GM13976 (cell line): ENCODE measurements around the gene TST.

ENCODE experiments used
- DNase-seq: peaks from one replicate; pipeline ENCODE4 v3.0.0; 2012; ENCODE audit warnings: low spot score
- in situ Hi-C: fragments of 300-500 bp; cut with MboI; formaldehyde crosslinking; loops from one replicate; pipeline ENCODE4 v1.12.0; 2022; ENCODE audit warnings: low sequenced_read_pairs, mixed read lengths, inconsistent platforms; ENCODE audit not compliant: unreplicated experiment
- TF ChIP-seq, protein P1 (sequence below): IDR thresholded peaks from 2 replicates; pipeline ENCODE4 v1.5.1; 2012; ENCODE audit warnings: borderline replicate concordance, mild to moderate bottlenecking; ENCODE audit not compliant: insufficient read depth; ENCODE audit errors: extremely low read depth, missing control alignments, control extremely low read depth

The TST gene

DNA sequence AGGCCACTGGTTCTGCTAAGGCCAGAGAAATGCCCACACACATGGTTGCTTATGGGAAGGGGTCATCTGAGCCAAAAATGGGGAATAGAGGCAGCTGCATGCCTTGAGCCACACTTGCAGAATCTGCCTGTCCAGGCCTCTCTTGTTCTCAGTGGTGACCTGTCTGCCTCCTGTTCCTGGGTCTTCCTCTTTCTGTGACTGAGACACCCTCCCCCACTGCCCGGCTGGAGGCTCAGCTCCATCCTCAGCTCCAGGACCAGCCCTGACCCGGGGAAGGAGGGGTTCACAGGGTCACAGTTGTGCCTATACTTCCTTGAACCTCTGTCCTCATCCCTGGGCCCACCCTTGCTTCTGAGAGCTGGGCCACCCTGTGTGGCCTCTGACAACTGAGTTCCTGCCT lies 53.6 kb downstream of the TST start:
- in situ Hi-C loops = no loop called here
- TF ChIP-seq, protein P1, sequence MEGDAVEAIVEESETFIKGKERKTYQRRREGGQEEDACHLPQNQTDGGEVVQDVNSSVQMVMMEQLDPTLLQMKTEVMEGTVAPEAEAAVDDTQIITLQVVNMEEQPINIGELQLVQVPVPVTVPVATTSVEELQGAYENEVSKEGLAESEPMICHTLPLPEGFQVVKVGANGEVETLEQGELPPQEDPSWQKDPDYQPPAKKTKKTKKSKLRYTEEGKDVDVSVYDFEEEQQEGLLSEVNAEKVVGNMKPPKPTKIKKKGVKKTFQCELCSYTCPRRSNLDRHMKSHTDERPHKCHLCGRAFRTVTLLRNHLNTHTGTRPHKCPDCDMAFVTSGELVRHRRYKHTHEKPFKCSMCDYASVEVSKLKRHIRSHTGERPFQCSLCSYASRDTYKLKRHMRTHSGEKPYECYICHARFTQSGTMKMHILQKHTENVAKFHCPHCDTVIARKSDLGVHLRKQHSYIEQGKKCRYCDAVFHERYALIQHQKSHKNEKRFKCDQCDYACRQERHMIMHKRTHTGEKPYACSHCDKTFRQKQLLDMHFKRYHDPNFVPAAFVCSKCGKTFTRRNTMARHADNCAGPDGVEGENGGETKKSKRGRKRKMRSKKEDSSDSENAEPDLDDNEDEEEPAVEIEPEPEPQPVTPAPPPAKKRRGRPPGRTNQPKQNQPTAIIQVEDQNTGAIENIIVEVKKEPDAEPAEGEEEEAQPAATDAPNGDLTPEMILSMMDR = no peak
- no peak for DNase-seq

DNA sequence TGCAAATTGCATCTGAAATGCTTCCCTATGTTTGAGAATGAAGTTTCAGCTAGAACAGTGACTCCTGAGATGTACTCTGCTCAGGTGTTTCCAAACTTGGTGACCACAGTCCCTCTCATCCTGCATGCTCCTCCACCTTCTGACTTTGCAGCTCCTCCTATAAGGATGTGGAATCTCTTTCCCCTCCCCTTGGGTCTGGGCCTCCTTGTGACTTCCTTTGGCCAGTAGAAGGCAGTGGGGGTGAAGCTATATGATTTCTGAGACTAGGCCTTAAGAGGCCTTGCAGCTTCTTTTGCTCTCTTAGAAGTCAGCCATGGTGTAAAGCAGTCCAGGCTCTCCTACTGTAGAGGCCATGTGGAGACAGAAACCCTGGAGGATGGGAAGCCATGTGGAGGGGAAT lies 55.1 kb downstream of the TST start:
- no peak for DNase-seq
- TF ChIP-seq, protein P1 = no peak
- in situ Hi-C loops = no loop called here

DNA sequence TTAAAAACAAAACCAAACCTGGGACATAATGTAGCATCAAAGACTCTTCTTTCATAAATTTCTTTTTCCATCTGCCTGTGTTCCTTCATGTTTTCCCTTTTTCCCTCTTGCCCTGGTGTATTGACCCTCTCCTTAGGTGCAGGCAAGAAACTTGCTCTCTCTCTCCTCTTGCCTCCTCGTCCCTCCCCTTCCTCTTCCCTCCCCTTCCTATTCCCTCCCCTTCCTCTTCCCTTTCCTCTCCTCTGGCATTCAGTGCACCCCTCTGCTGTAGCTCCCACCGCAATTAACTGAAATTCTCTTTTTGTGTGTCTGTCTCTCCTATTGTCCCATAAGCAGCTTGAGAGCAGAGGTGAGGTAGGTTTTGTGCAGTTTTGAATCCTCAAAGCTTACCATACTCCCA lies 55.9 kb downstream of the TST start:
- DNase-seq = no peak
- in situ Hi-C loops = no loop called here
- TF ChIP-seq, protein P1 = no peak

DNA sequence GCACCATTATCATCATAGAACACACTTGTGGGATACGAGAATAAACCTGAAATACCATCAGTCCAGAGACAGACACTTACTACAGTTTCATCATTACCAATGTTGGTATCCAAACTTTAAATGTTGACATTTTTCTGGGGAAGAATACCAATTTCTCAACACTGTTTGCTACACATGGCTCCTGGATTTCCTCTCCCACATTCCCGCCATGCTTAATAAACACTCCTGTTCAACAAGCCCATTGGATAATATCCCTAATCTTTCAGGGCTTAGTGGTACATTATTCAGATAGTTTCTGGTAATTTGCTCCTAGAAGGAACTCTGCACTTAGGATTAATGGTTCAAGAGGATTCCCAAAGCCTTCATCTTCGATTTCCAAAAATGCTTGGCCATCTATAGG lies 57.6 kb downstream of the TST start:
- DNase-seq = no peak
- TF ChIP-seq, protein P1 = no peak
- in situ Hi-C loops = no loop called here
